ENCODE results near the gene FNBP1L. TPM values are rescaled to one million over a fixed set of nuclear protein-coding genes. Genes with fewer than 3 reads are reported as not detected.

FNBP1L gene
- total and polyA plus RNA-seq, 3 donors from 2014 or later: 21.9 to 54.4 (median 46.5) TPM

DNA sequence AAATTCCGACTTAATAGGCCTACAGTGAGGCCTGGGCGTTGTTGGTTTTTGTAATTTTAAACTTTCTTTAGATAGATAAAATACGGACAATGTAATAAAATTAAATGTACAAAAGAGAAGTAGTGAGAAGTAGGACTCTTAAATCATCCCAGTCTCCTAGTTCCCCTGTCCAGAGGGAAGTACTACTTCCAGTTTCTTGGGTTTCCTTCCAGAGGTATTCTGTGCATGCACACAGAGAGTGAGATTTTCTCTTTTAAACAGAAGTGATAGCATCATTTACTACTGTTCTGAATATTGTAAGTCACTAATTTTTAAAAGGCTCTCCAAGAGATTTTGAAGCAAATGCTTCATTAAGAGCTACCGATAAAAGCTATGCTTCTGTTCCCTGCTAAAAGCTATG is 7.2 kb upstream of the FNBP1L start:
- Histone ChIP-seq H3K27me3 (no peaks in the 10 kb centered on the region), H3K4me3 (no peak overlapping the region), H3K4me1 (no peaks in the 10 kb centered on the region), H3K27ac (no peak overlapping the region), H3K36me3 (ENCODE audit: low read depth, missing control alignments) (no peaks in the 10 kb centered on the region), H3K9me3 (no peaks in the 10 kb centered on the region)
- WGBS, 2 donors: 90% methylated on average over 4 of the region's 4 CpGs
- TF ChIP-seq, protein P1, sequence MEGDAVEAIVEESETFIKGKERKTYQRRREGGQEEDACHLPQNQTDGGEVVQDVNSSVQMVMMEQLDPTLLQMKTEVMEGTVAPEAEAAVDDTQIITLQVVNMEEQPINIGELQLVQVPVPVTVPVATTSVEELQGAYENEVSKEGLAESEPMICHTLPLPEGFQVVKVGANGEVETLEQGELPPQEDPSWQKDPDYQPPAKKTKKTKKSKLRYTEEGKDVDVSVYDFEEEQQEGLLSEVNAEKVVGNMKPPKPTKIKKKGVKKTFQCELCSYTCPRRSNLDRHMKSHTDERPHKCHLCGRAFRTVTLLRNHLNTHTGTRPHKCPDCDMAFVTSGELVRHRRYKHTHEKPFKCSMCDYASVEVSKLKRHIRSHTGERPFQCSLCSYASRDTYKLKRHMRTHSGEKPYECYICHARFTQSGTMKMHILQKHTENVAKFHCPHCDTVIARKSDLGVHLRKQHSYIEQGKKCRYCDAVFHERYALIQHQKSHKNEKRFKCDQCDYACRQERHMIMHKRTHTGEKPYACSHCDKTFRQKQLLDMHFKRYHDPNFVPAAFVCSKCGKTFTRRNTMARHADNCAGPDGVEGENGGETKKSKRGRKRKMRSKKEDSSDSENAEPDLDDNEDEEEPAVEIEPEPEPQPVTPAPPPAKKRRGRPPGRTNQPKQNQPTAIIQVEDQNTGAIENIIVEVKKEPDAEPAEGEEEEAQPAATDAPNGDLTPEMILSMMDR (IDR thresholded peaks at IDR 0.05): no peak
- TF ChIP-seq POLR2A (IDR thresholded peaks at IDR 0.05): no peak
- intact Hi-C loops (cut with DNase I; ENCODE audit: low total_unique reads): loop anchor here (10.0 kb wide), 1 partner anchor 404 kb away; no protein-coding TSS in a partner anchor
- DNase-seq: no peak

DNA sequence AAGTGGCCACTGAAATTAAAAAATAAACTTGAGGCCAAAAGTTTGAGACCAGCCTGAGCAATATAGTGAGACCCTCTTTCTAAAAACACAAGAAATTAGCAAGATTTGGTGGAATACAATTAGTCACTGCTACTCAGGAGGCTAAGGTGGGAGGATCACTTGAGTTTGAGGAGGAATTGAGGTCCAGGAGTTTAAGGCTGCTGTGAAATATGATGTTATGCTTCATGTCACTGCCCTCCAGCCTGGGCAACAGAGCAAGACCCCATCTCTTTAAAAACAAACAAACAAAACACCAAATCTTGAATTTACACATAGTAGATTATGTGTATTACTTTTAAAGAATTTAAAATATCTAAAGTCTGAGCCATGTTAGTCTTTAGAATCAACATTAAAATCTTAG is 6.3 kb upstream of the FNBP1L start:
- no peak for DNase-seq
- H3K27ac ChIP-seq: no peak overlapping the region
- no peak overlapping the region for H3K4me3 ChIP-seq
- H3K27me3 ChIP-seq: no peaks in the 10 kb centered on the region
- no peaks in the 10 kb centered on the region for H3K9me3 ChIP-seq
- intact Hi-C loops (cut with DNase I; ENCODE audit: low total_unique reads): loop anchor here (10.0 kb wide), 1 partner anchor 403 kb away; no protein-coding TSS in a partner anchor
- H3K4me1 ChIP-seq: no peaks in the 10 kb centered on the region
- H3K36me3 ChIP-seq (ENCODE audit: low read depth, missing control alignments): no peaks in the 10 kb centered on the region
- TF ChIP-seq POLR2A (IDR thresholded peaks at IDR 0.05): no peak
- TF ChIP-seq, protein P1 (IDR thresholded peaks at IDR 0.05): no peak

DNA sequence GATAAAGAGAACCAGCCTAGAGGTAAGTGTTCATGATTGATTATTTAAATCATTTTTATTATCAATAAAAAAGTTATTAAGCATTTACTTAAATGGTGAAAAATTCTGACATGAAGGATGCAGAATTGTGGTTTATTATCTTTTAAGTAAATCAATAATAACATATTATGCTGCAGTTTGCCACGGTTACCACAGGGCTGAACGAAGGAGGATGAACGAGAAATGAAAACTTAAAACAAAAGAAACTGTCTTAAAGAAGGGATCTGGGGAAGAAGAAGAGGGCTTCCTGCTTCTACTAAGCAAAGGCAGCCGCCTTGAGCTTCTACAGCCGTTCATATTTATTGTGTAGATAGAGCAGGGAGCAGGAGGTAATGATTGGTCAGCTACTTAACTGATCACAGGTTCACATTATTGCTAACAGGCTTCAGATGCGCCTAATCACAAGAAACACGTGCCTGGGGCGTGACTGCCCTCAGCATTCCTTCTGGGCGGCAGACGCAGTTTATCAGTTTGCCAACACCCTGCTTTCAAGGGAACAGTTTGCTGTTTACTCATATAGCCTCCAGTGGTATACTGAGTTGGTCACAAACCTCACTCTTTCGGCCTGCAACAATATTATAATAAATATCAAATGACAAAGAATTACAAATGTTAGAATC is 5.8 kb upstream of the FNBP1L start:
- Histone ChIP-seq H3K27me3 (no peaks in the 10 kb centered on the region), H3K4me3 (no peak overlapping the region), H3K9me3 (no peaks in the 10 kb centered on the region), H3K4me1 (no peaks in the 10 kb centered on the region), H3K27ac (no peak overlapping the region), H3K36me3 (ENCODE audit: low read depth, missing control alignments) (no peaks in the 10 kb centered on the region)
- peak; percentile 69 for DNase-seq
- WGBS, 2 donors: 63 to 68% methylated on average over 11 of the region's 11 CpGs
- TF ChIP-seq POLR2A (IDR thresholded peaks at IDR 0.05): no peak
- TF ChIP-seq, protein P1 (IDR thresholded peaks at IDR 0.05): no peak
- intact Hi-C loops (cut with DNase I; ENCODE audit: low total_unique reads): loop anchor here (10.0 kb wide), 1 partner anchor 403 kb away; no protein-coding TSS in a partner anchor

DNA sequence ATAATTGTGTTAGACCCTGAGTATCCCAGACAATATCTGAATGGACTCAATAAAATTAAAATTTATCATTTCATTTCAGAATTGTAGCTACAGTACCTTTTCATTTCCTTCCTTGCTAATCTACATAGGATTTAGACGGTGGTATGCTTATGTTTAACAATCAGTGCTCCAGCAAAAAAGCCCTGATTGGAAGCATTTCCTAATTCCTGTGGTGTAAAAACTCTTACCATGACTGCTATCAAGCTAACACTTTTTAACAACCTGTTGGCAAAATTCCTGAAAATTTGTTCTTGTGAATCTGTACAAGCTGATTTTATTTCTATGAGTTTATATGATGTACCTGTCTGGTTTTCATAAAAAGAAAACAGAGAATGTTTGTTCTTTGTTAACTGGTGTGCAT is 5.2 kb upstream of the FNBP1L start:
- no peaks in the 10 kb centered on the region for H3K36me3 ChIP-seq (ENCODE audit: low read depth, missing control alignments)
- no peaks in the 10 kb centered on the region for H3K4me1 ChIP-seq
- DNase-seq: no peak
- H3K4me3 ChIP-seq: no peak overlapping the region
- H3K9me3 ChIP-seq: no peaks in the 10 kb centered on the region
- TF ChIP-seq POLR2A (IDR thresholded peaks at IDR 0.05): no peak
- TF ChIP-seq, protein P1 (IDR thresholded peaks at IDR 0.05): no peak
- WGBS, 2 donors: 72 to 79% methylated on average over 1 of the region's 1 CpG
- H3K27me3 ChIP-seq: no peaks in the 10 kb centered on the region
- H3K27ac ChIP-seq: no peak overlapping the region
- intact Hi-C loops (cut with DNase I; ENCODE audit: low total_unique reads): loop anchor here (10.0 kb wide), 1 partner anchor 402 kb away; no protein-coding TSS in a partner anchor

DNA sequence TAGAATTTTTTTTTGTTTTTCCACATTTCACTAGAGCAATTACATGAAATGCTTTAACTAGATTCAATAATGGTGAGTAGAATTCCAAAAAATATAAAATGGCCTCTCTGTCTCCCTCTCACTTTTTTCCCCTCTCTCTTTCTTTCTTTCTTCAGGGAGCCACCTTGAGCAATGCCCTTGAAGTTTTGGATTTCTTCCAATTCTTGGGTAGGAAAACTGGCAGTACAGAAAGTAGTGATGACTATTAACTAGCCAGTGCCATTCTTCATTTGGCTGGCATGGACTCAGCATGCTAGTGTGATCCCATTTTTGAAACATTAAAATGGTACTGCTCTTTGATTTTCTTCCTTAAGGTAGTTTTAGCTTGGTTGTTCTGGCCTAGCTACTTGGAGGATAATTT is 4.5 kb upstream of the FNBP1L start:
- no peaks in the 10 kb centered on the region for H3K4me1 ChIP-seq
- H3K9me3 ChIP-seq: no peaks in the 10 kb centered on the region
- no peaks in the 10 kb centered on the region for H3K36me3 ChIP-seq (ENCODE audit: low read depth, missing control alignments)
- no peak overlapping the region for H3K27ac ChIP-seq
- H3K4me3 ChIP-seq: no peak overlapping the region
- intact Hi-C loops (cut with DNase I; ENCODE audit: low total_unique reads): loop anchor here (10.0 kb wide), 1 partner anchor 401 kb away; no protein-coding TSS in a partner anchor
- DNase-seq: no peak
- TF ChIP-seq, protein P1 (IDR thresholded peaks at IDR 0.05): no peak
- TF ChIP-seq POLR2A (IDR thresholded peaks at IDR 0.05): no peak
- H3K27me3 ChIP-seq: no peaks in the 10 kb centered on the region

Measured in testis (tissue), 3 donors.